PC-3 (cell line): Measurements from ENCODE around the gene VPS8. TPM values are rescaled to one million over a fixed set of nuclear protein-coding genes. Genes with fewer than 3 reads are reported as not detected.

ENCODE experiments used
- ATAC-seq: fragments of 200-7000 bp; cut with Tn5 transposase; 2 replicates; pipeline ENCODE4 v1.9.1; 2020; ENCODE audit warnings: mild to moderate bottlenecking, moderate library complexity
- BruUV-seq: library from RNA; stranded (reverse); fragments of 400-500 nt; replicated peaks from 2 replicates; lab custom pipeline; 2021; lab: Mats Ljungman, UMichigan
- CTCF ChIA-PET: fragments of 300-600 bp; sonication (Branson Sonifier 250); formaldehyde crosslinking; loops from one replicate; lab custom pipeline; 2022; ENCODE audit warnings: antibody characterized with exemption; lab: Charles Lee
- POLR2A ChIA-PET: fragments of 300-600 bp; sonication (Branson Sonifier 250); formaldehyde crosslinking; loops from one replicate; lab custom pipeline; 2022; ENCODE audit warnings: antibody characterized with exemption; ENCODE audit not compliant: unreplicated experiment; lab: Charles Lee
- DNase-seq: peaks from one replicate; pipeline ENCODE4 v3.0.0-alpha.2; 2015
- H2AFZ ChIP-seq: fragments of 300-600 bp; sonication (generic); 2 replicates; pipeline ENCODE4 v1.6.0; 2016; ENCODE audit warnings: antibody characterized with exemption, low read length
- H3F3A ChIP-seq: fragments of 300-600 bp; sonication (generic); one replicate; pipeline ENCODE4 v1.6.0; 2017; ENCODE audit warnings: antibody characterized with exemption, low read length, control low read depth, mild to moderate bottlenecking; ENCODE audit not compliant: unreplicated experiment
- H3K27ac ChIP-seq: fragments of 300-600 bp; sonication (generic); 2 replicates; pipeline ENCODE4 v1.5.1; 2016; ENCODE audit warnings: mild to moderate bottlenecking, low read length
- H3K27me3 ChIP-seq: fragments of 300-600 bp; sonication (generic); 2 replicates; pipeline ENCODE4 v1.6.1; 2016; ENCODE audit warnings: low read length, mixed read lengths
- H3K36me3 ChIP-seq: fragments of 300-600 bp; sonication (generic); 2 replicates; pipeline ENCODE4 v1.6.1; 2016; ENCODE audit warnings: low read depth, mixed run types, low read length, mixed read lengths
- H3K4me1 ChIP-seq: fragments of 300-600 bp; sonication (generic); 2 replicates; pipeline ENCODE4 v1.5.1; 2016; ENCODE audit warnings: low read length; ENCODE audit not compliant: insufficient read depth
- H3K4me2 ChIP-seq: fragments of 300-600 bp; sonication (generic); 2 replicates; pipeline ENCODE4 v1.6.0; 2016; ENCODE audit warnings: low read length
- H3K4me3 ChIP-seq: fragments of 300-600 bp; sonication (generic); 2 replicates; pipeline ENCODE4 v1.5.1; 2016; ENCODE audit warnings: mild to moderate bottlenecking, low read length, mixed read lengths
- H3K79me2 ChIP-seq: fragments of 300-600 bp; sonication (generic); 2 replicates; pipeline ENCODE4 v1.6.1; 2017; ENCODE audit warnings: low read length, mixed read lengths
- H3K9ac ChIP-seq: fragments of 300-600 bp; sonication (generic); 2 replicates; pipeline ENCODE4 v1.6.0; 2016; ENCODE audit warnings: mild to moderate bottlenecking, low read length
- H3K9me2 ChIP-seq: fragments of 300-600 bp; sonication (generic); replicated peaks from 2 replicates; pipeline ENCODE4 v1.6.1; 2016; ENCODE audit warnings: mixed run types, low read length, mixed read lengths
- H3K9me3 ChIP-seq: fragments of 300-600 bp; sonication (generic); 2 replicates; pipeline ENCODE4 v1.6.1; 2016; ENCODE audit warnings: low read length, mixed read lengths
- H4K20me1 ChIP-seq: fragments of 300-600 bp; sonication (generic); 2 replicates; pipeline ENCODE4 v1.6.1; 2016; ENCODE audit warnings: low read length, mixed read lengths
- CTCF ChIP-seq: fragments of 300-600 bp; sonication (generic); conservative IDR thresholded peaks from 2 replicates; pipeline ENCODE4 v1.5.1; 2017; ENCODE audit warnings: antibody characterized with exemption, low read depth, mild to moderate bottlenecking, low read length
- EZH2 ChIP-seq: fragments of 300-600 bp; sonication (generic); IDR thresholded peaks from one replicate; pipeline ENCODE4 v1.6.1; 2017; ENCODE audit warnings: antibody characterized with exemption, mild to moderate bottlenecking, low read length; ENCODE audit not compliant: unreplicated experiment
- EZH2phosphoT487 ChIP-seq: fragments of 300-600 bp; sonication (generic); IDR thresholded peaks from 2 replicates; pipeline ENCODE4 v1.6.1; 2018; ENCODE audit warnings: mild to moderate bottlenecking, antibody characterized with exemption, low read length, borderline replicate concordance
- intact Hi-C: fragments of 100-400 bp; cut with micrococcal nuclease; formaldehyde crosslinking; loops from 2 replicates; pipeline ENCODE4 v1.9.0; 2023
- total RNA-seq: library from RNA; depleted of rRNA; stranded (reverse); fragments of >200 nt; gene quantifications from 2 replicates; pipeline ENCODE4 v1.2.3, GENCODE V29; 2014

VPS8 gene
- total RNA-seq, 1 experiment from 2014 or later: 38.0 TPM

- TF ChIP-seq CTCF (no peak), EZH2 (no peak), EZH2phosphoT487 (no peak)
- Histone ChIP-seq H3K4me2 (no peak overlapping the region), H3K4me1 (no peaks in the 10 kb centered on the region), H3K79me2 (no peaks in the 10 kb centered on the region), H3K27me3 (no peaks in the 10 kb centered on the region), H3F3A (no peaks in the 10 kb centered on the region), H2AFZ (no peak overlapping the region), H3K9me2 (no peaks in the 10 kb centered on the region), H3K9me3 (no peaks in the 10 kb centered on the region), H3K27ac (no peak overlapping the region), H3K4me3 (no peak overlapping the region), H3K36me3 (no peaks in the 10 kb centered on the region), H3K9ac (no peak overlapping the region), H4K20me1 (no peaks in the 10 kb centered on the region)
- no TSS peak for BruUV-seq
- no peak for ATAC-seq
- intact Hi-C loops: no loop called here
- ChIA-PET CTCF (no interaction called here), POLR2A (no interaction called here)
- DNase-seq: no peak
Measured at GRCh38 chr3:184780981-184781515, 30.9 kb upstream of the VPS8 start.

GRCh38 chr3:184781801-184782200 is 30.2 kb upstream of the VPS8 start:
- H3K9ac ChIP-seq: no peak overlapping the region
- H3K27me3 ChIP-seq: no peaks in the 10 kb centered on the region
- TF ChIP-seq CTCF (no peak), EZH2 (no peak), EZH2phosphoT487 (no peak)
- no peak overlapping the region for H2AFZ ChIP-seq
- no TSS peak for BruUV-seq
- no peaks in the 10 kb centered on the region for H3K9me3 ChIP-seq
- no peaks in the 10 kb centered on the region for H3K4me1 ChIP-seq
- H3K79me2 ChIP-seq: no peaks in the 10 kb centered on the region
- no peak overlapping the region for H3K4me3 ChIP-seq
- no peak for ATAC-seq
- ChIA-PET CTCF (interaction anchor here (0.6 to 0.9 kb wide), 2 partner anchors 57 to 221 kb away, joined by 3 to 6 read pairs; no protein-coding TSS in a partner anchor), POLR2A (no interaction called here)
- intact Hi-C loops: no loop called here
- no peaks in the 10 kb centered on the region for H3K9me2 ChIP-seq
- H4K20me1 ChIP-seq: no peaks in the 10 kb centered on the region
- no peak overlapping the region for H3K4me2 ChIP-seq
- no peaks in the 10 kb centered on the region for H3F3A ChIP-seq
- H3K27ac ChIP-seq: no peak overlapping the region
- DNase-seq: no peak
- no peaks in the 10 kb centered on the region for H3K36me3 ChIP-seq

GRCh38 chr3:184783319-184783718 is 28.6 kb upstream of the VPS8 start:
- intact Hi-C loops: no loop called here
- Histone ChIP-seq H3K9me2 (no peaks in the 10 kb centered on the region), H3K36me3 (no peaks in the 10 kb centered on the region), H2AFZ (no peak overlapping the region), H3K4me3 (no peak overlapping the region), H3K79me2 (no peaks in the 10 kb centered on the region), H3K9me3 (no peaks in the 10 kb centered on the region), H3K9ac (no peak overlapping the region), H3F3A (no peaks in the 10 kb centered on the region), H3K27me3 (no peaks in the 10 kb centered on the region), H3K4me1 (no peaks in the 10 kb centered on the region), H4K20me1 (no peaks in the 10 kb centered on the region), H3K4me2 (no peak overlapping the region), H3K27ac (no peak overlapping the region)
- no TSS peak for BruUV-seq
- TF ChIP-seq EZH2phosphoT487 (no peak), EZH2 (no peak), CTCF (no peak)
- DNase-seq (no peak), ATAC-seq (no peak)
- POLR2A ChIA-PET: no interaction called here
- CTCF ChIA-PET: interaction anchor here (0.6 kb wide), 1 partner anchor 222 kb away, joined by 5 read pairs; the partner anchor contains the start of gene EPHB3
